CD14-positive monocyte (primary cell): ENCODE measurements around the gene MARS1. TPM values are rescaled to one million over a fixed set of nuclear protein-coding genes. Genes with fewer than 3 reads are reported as not detected.

Experiments used
- DNase-seq, 3 donors: peaks; one replicate each; pipeline ENCODE4 v3.0.0-alpha.2; 2011 to 2022
- H2AFZ ChIP-seq: 2 replicates; pipeline ENCODE4 v1.6.0; 2012; ENCODE audit warnings: mild to moderate bottlenecking, low read depth, low read length, inconsistent platforms; ENCODE audit not compliant: insufficient read depth, poor library complexity, severe bottlenecking
- H3K27ac ChIP-seq, 2 donors: 1 replicate in 1 of 2; 2 replicates in 1 of 2; pipeline ENCODE4 v1.5.1; 2012 to 2013; ENCODE audit warnings: low read length in 2 of 2, control low read depth in 1 of 2, inconsistent platforms in 1 of 2, low read depth in 1 of 2, mild to moderate bottlenecking in 1 of 2
- H3K27me3 ChIP-seq, 2 donors: one replicate each; pipeline versions ENCODE4 v1.6.0 to v1.6.1; 2011 to 2013; ENCODE audit warnings: low read length in 2 of 2; ENCODE audit not compliant: control insufficient read depth in 2 of 2, insufficient read depth in 2 of 2
- H3K36me3 ChIP-seq, 2 donors: replicated peaks in 1 of 2; 1 replicate in 1 of 2; 2 replicates in 1 of 2; pipeline versions ENCODE4 v1.5.1 to v1.6.1; 2012 to 2013; ENCODE audit warnings: low read length in 2 of 2, control low read depth in 1 of 2, inconsistent platforms in 1 of 2, mild to moderate bottlenecking in 1 of 2; ENCODE audit not compliant: insufficient read depth in 2 of 2, control insufficient read depth in 1 of 2
- H3K4me1 ChIP-seq, 2 donors: 1 replicate in 1 of 2; 2 replicates in 1 of 2; pipeline versions ENCODE4 v1.5.1 to v1.6.1; 2012 to 2013; ENCODE audit warnings: low read length in 2 of 2, control low read depth in 1 of 2, inconsistent platforms in 1 of 2, mild to moderate bottlenecking in 1 of 2, moderate library complexity in 1 of 2; ENCODE audit not compliant: insufficient read depth in 2 of 2, control insufficient read depth in 1 of 2
- H3K4me2 ChIP-seq: replicated peaks from 2 replicates; pipeline ENCODE3; 2012; ENCODE audit warnings: low read length, moderate library complexity, mild to moderate bottlenecking; ENCODE audit not compliant: poor library complexity, severe bottlenecking; ENCODE audit errors: extremely low read depth
- H3K4me3 ChIP-seq, 3 experiments: fragments of 200-600 bp in 1 of 3; sonication (generic) in 1 of 3; replicated peaks in 1 of 3; 1 replicate in 2 of 3; 2 replicates in 1 of 3; pipeline ENCODE4 v1.5.1; 2011 to 2013; ENCODE audit warnings: low read length in 3 of 3, mild to moderate bottlenecking in 3 of 3, control low read depth in 2 of 3, low read depth in 2 of 3, inconsistent platforms in 1 of 3, moderate library complexity in 1 of 3
- H3K79me2 ChIP-seq: 2 replicates; pipeline ENCODE4 v1.6.0; 2012; ENCODE audit warnings: mild to moderate bottlenecking, control low read depth, inconsistent platforms, low read length, moderate library complexity; ENCODE audit not compliant: insufficient read depth
- H3K9ac ChIP-seq: 2 replicates; pipeline ENCODE4 v1.6.0; 2017; ENCODE audit warnings: low read length, mild to moderate bottlenecking; ENCODE audit not compliant: insufficient read depth, poor library complexity, severe bottlenecking
- H3K9me3 ChIP-seq, 2 donors: replicated peaks in 1 of 2; 1 replicate in 1 of 2; 2 replicates in 1 of 2; pipeline versions ENCODE4 v1.5.1 to v1.6.1; 2012 to 2013; ENCODE audit warnings: low read length in 2 of 2, control low read depth in 1 of 2; ENCODE audit not compliant: control insufficient read depth in 1 of 2, insufficient read depth in 1 of 2
- H4K20me1 ChIP-seq: 2 replicates; pipeline ENCODE4 v1.6.0; 2012; ENCODE audit warnings: mild to moderate bottlenecking, low read length, control low read depth, moderate library complexity; ENCODE audit not compliant: insufficient read depth
- H3K27ac Mint-ChIP-seq, 7 donors: one replicate each; pipeline ENCODE4 v1.8.0; 2020; ENCODE audit warnings: mild to moderate bottlenecking in 7 of 7, mixed read lengths in 7 of 7, moderate library complexity in 6 of 7, inconsistent platforms in 2 of 7
- H3K27me3 Mint-ChIP-seq, 3 donors: one replicate each; pipeline ENCODE4 v1.8.0; 2021 to 2022; ENCODE audit warnings: low read depth in 3 of 3, mild to moderate bottlenecking in 3 of 3, mixed read lengths in 3 of 3, moderate library complexity in 3 of 3, inconsistent platforms in 1 of 3
- H3K36me3 Mint-ChIP-seq, 2 donors: one replicate each; pipeline ENCODE4 v1.8.0; 2020; ENCODE audit warnings: mixed read lengths in 2 of 2, inconsistent platforms in 1 of 2, mild to moderate bottlenecking in 1 of 2
- H3K4me1 Mint-ChIP-seq: one replicate; pipeline ENCODE4 v1.8.0; 2020; ENCODE audit warnings: mild to moderate bottlenecking, mixed read lengths
- H3K4me3 Mint-ChIP-seq, 2 donors: one replicate each; pipeline ENCODE4 v1.8.0; 2020; ENCODE audit warnings: mild to moderate bottlenecking in 2 of 2, mixed read lengths in 2 of 2, moderate library complexity in 1 of 2
- H3K9me3 Mint-ChIP-seq, 7 donors: one replicate each; pipeline ENCODE4 v1.8.0; 2020 to 2022; ENCODE audit warnings: mixed read lengths in 7 of 7, mild to moderate bottlenecking in 6 of 7, moderate library complexity in 6 of 7, inconsistent platforms in 2 of 7
- WGBS: methylation state at CpG from one replicate; pipeline ENCODE4 v1.1.5; 2013; ENCODE audit warnings: missing lambda C conversion rate; ENCODE audit not compliant: insufficient coverage; 5-methylcytosine and 5-hydroxymethylcytosine counted together
- intact Hi-C, 2 donors: fragments of 100-400 bp; cut with micrococcal nuclease; formaldehyde crosslinking; loops; one replicate each; pipeline versions ENCODE4 v1.15.0 to v1.15.1; 2023
- polyA plus RNA-seq, 3 donors: library from polyadenylated mRNA; depleted of rRNA in 1 of 3; unstranded in 2 of 3; stranded (reverse) in 1 of 3; fragments of 300-500 nt in 2 of 3; fragments of >200 nt in 1 of 3; fragmentation: Illumina TruSeq in 2 of 3; gene quantifications; 1 replicate in 2 of 3; 2 replicates in 1 of 3; pipeline ENCODE4 v1.2.3, GENCODE V29; 2012 to 2021
- TF ChIP-seq, protein P1 (sequence below): fragments of 200-600 bp; IDR thresholded peaks from one replicate; pipeline ENCODE4 v1.8.0; 2022; ENCODE audit warnings: antibody characterized with exemption, mild to moderate bottlenecking

The MARS1 gene
- polyA plus RNA-seq, 3 donors: 63.5 to 164 (median 79.8) TPM

DNA sequence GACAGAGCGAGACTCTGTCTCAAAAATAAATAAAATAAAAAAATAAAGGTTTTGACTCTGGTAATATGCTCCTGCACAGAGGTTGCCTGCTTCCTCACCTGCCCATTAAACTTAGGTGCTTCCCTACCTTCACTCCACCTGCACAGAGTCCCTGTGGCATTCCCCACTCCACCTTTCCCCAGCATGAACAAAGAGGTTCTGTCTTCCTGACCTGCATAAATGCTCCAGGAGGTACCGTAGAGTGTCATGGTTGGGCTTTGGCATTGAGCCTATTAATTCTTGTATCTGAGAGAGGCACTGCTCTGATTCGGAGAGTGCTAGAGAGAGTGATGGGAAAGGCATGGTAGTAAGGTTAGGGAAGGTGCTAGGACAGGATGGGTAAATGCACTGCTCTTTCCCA is 14.5 kb upstream of the MARS1 start:
- no peak overlapping the region for H3K4me2 ChIP-seq

DNA sequence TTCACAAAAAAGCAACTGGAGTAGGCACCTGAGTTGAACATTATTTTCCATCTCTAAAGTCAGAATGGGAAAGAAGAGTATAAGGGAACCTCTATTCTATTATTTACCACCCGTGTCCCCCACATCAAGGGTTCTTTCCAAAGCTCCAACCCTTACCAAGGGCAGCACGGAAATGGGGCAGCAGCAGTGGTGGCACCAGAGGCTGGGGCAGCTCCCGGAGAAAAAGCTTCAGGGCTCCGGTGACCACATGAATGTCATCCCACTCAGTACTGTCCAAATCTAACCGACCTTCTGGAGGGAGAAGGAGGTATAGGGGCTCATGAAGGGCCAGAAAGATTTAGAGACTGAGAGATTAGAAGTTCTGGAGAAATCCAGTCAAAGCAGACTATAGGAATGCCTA is 14.0 kb upstream of the MARS1 start:
- H3K4me3 Mint-ChIP-seq: no peak overlapping the region
- no peaks in the 10 kb centered on the region for H3K27me3 ChIP-seq
- H3K79me2 ChIP-seq: peaks cover 69% of the 10 kb centered on the region
- no peak overlapping the region for H3K9ac ChIP-seq
- H3K4me2 ChIP-seq: no peak overlapping the region
- H3K4me1 Mint-ChIP-seq: peaks cover 68% of the 10 kb centered on the region
- peak overlapping the region in 1 of 7 donors; percentile 8 for H3K27ac Mint-ChIP-seq
- no CpG with 5 or more reads among the region's 5 CpGs for WGBS
- DNase-seq: no peak
- H3K9me3 ChIP-seq: no peaks in the 10 kb centered on the region
- H4K20me1 ChIP-seq: peaks cover 77% of the 10 kb centered on the region
- peaks cover 59 to 67% of the 10 kb centered on the region in 2 donors for H3K36me3 ChIP-seq
- H3K4me3 ChIP-seq: no peak overlapping the region
- H3K36me3 Mint-ChIP-seq: peaks cover 48 to 69% of the 10 kb centered on the region in 2 donors
- H2AFZ ChIP-seq: no peak overlapping the region
- peaks cover 52 to 84% of the 10 kb centered on the region in 2 donors for H3K4me1 ChIP-seq
- peaks cover 0 to 1% (median 0%) of the 10 kb centered on the region in 3 donors for H3K27me3 Mint-ChIP-seq
- TF ChIP-seq, protein P1, sequence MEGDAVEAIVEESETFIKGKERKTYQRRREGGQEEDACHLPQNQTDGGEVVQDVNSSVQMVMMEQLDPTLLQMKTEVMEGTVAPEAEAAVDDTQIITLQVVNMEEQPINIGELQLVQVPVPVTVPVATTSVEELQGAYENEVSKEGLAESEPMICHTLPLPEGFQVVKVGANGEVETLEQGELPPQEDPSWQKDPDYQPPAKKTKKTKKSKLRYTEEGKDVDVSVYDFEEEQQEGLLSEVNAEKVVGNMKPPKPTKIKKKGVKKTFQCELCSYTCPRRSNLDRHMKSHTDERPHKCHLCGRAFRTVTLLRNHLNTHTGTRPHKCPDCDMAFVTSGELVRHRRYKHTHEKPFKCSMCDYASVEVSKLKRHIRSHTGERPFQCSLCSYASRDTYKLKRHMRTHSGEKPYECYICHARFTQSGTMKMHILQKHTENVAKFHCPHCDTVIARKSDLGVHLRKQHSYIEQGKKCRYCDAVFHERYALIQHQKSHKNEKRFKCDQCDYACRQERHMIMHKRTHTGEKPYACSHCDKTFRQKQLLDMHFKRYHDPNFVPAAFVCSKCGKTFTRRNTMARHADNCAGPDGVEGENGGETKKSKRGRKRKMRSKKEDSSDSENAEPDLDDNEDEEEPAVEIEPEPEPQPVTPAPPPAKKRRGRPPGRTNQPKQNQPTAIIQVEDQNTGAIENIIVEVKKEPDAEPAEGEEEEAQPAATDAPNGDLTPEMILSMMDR: no peak
- peak overlapping the region in 1 of 2 donors; percentile 46 for H3K27ac ChIP-seq
- peaks cover 0 to 1% (median 0%) of the 10 kb centered on the region in 7 donors for H3K9me3 Mint-ChIP-seq
- intact Hi-C loops: loop anchor here in 1 of 2 donors (10.0 kb wide), 2 partner anchors 71 to 151 kb away; partner anchors contain the start of gene DCTN2

More for the DNA sequence above, 14.5 kb upstream of the MARS1 start:
- intact Hi-C loops: loop anchor here in 1 of 2 donors (10.0 kb wide), 2 partner anchors 71 to 151 kb away; partner anchors contain the start of gene DCTN2
- no peak overlapping the region for H3K4me3 ChIP-seq
- DNase-seq: no peak
- no CpG with 5 or more reads among the region's 3 CpGs for WGBS
- peaks cover 0 to 1% (median 0%) of the 10 kb centered on the region in 3 donors for H3K27me3 Mint-ChIP-seq
- H3K4me1 Mint-ChIP-seq: peaks cover 63% of the 10 kb centered on the region
- peak overlapping the region in 1 of 7 donors; percentile 8 for H3K27ac Mint-ChIP-seq
- H3K4me1 ChIP-seq: peaks cover 47 to 79% of the 10 kb centered on the region in 2 donors
- H3K36me3 ChIP-seq: peaks cover 60 to 72% of the 10 kb centered on the region in 2 donors
- H3K4me3 Mint-ChIP-seq: no peak overlapping the region
- no peaks in the 10 kb centered on the region for H3K9me3 ChIP-seq
- H3K9me3 Mint-ChIP-seq: peaks cover 0 to 1% (median 0%) of the 10 kb centered on the region in 7 donors
- no peak overlapping the region for H3K9ac ChIP-seq
- H3K27me3 ChIP-seq: no peaks in the 10 kb centered on the region
- H4K20me1 ChIP-seq: peaks cover 81% of the 10 kb centered on the region
- H3K27ac ChIP-seq: no peak overlapping the region
- TF ChIP-seq, protein P1: no peak
- no peak overlapping the region for H2AFZ ChIP-seq
- peaks cover 52 to 69% of the 10 kb centered on the region in 2 donors for H3K36me3 Mint-ChIP-seq
- peaks cover 64% of the 10 kb centered on the region for H3K79me2 ChIP-seq
